ENCODE data around the gene CFL2.

GRCh38 chr14:34685819-34686428 lies 28.5 kb downstream of the CFL2 start:
- TF ChIP-seq CTCF (conservative IDR thresholded peaks at IDR 0.05) (no peak), ZFX (IDR thresholded peaks at IDR 0.05) (no peak)
